HUES48 (cell line): ENCODE measurements around the gene JAKMIP1.

Source experiments
- H3K27ac ChIP-seq: one replicate; pipeline ENCODE4 v1.7.0; 2013; ENCODE audit warnings: low read depth, low read length, inconsistent platforms
- H3K27me3 ChIP-seq: 2 replicates; pipeline ENCODE4 v1.6.1; 2013; ENCODE audit warnings: mild to moderate bottlenecking, low read length; ENCODE audit not compliant: control insufficient read depth, insufficient read depth
- H3K36me3 ChIP-seq: 2 replicates; pipeline ENCODE4 v1.6.1; 2013; ENCODE audit warnings: low read length; ENCODE audit not compliant: control insufficient read depth, insufficient read depth
- H3K4me1 ChIP-seq: 2 replicates; pipeline ENCODE4 v1.6.1; 2013; ENCODE audit warnings: mild to moderate bottlenecking, low read length; ENCODE audit not compliant: control insufficient read depth, insufficient read depth
- H3K4me3 ChIP-seq: 2 replicates; pipeline ENCODE4 v1.5.1; 2013; ENCODE audit warnings: mild to moderate bottlenecking, low read depth, low read length
- H3K9ac ChIP-seq: 2 replicates; pipeline ENCODE4 v1.6.1; 2013; ENCODE audit warnings: mild to moderate bottlenecking, low read depth, low read length, moderate library complexity
- H3K9me3 ChIP-seq: 2 replicates; pipeline ENCODE4 v1.6.1; 2013; ENCODE audit warnings: low read length; ENCODE audit not compliant: control insufficient read depth, insufficient read depth

JAKMIP1 gene

GRCh38 chr4:6191448-6192130 lies 8.8 kb downstream of the JAKMIP1 start:
- Histone ChIP-seq H3K4me3 (no peak overlapping the region), H3K27ac (no peak overlapping the region), H3K9ac (no peak overlapping the region), H3K9me3 (no peaks in the 10 kb centered on the region), H3K36me3 (no peaks in the 10 kb centered on the region), H3K27me3 (no peaks in the 10 kb centered on the region), H3K4me1 (peaks cover 17% of the 10 kb centered on the region)

GRCh38 chr4:6190486-6190885 lies 9.9 kb downstream of the JAKMIP1 start:
- Histone ChIP-seq H3K36me3 (no peaks in the 10 kb centered on the region), H3K9me3 (no peaks in the 10 kb centered on the region), H3K27me3 (no peaks in the 10 kb centered on the region), H3K27ac (no peak overlapping the region), H3K4me1 (peaks cover 8% of the 10 kb centered on the region), H3K4me3 (no peak overlapping the region), H3K9ac (no peak overlapping the region)

GRCh38 chr4:6189511-6189910 lies 10.8 kb downstream of the JAKMIP1 start:
- no peak overlapping the region for H3K4me3 ChIP-seq
- H3K9me3 ChIP-seq, result no peaks in the 10 kb centered on the region
- no peak overlapping the region for H3K27ac ChIP-seq
- H3K4me1 ChIP-seq, result peaks cover 6% of the 10 kb centered on the region; the same call in 1 of the 2 replicates
- H3K27me3 ChIP-seq, result no peaks in the 10 kb centered on the region
- no peaks in the 10 kb centered on the region for H3K36me3 ChIP-seq
- H3K9ac ChIP-seq, result no peak overlapping the region

GRCh38 chr4:6188687-6189305 lies 11.6 kb downstream of the JAKMIP1 start:
- no peaks in the 10 kb centered on the region for H3K36me3 ChIP-seq
- H3K4me3 ChIP-seq, result no peak overlapping the region
- H3K4me1 ChIP-seq, result peaks cover 6% of the 10 kb centered on the region; the same call in 1 of the 2 replicates
- H3K27ac ChIP-seq, result no peak overlapping the region
- H3K9me3 ChIP-seq, result no peaks in the 10 kb centered on the region
- no peak overlapping the region for H3K9ac ChIP-seq
- no peaks in the 10 kb centered on the region for H3K27me3 ChIP-seq

GRCh38 chr4:6184169-6184568 lies 16.2 kb downstream of the JAKMIP1 start:
- Histone ChIP-seq H3K27ac (no peak overlapping the region), H3K36me3 (no peaks in the 10 kb centered on the region), H3K4me3 (no peak overlapping the region), H3K9ac (no peak overlapping the region), H3K4me1 (peaks cover 3% of the 10 kb centered on the region; the same call in 1 of the 2 replicates), H3K27me3 (no peaks in the 10 kb centered on the region), H3K9me3 (no peaks in the 10 kb centered on the region)

- Histone ChIP-seq H3K4me1 (no peaks in the 10 kb centered on the region), H3K4me3 (no peak overlapping the region), H3K27me3 (no peaks in the 10 kb centered on the region), H3K9me3 (no peaks in the 10 kb centered on the region), H3K9ac (no peak overlapping the region), H3K27ac (no peak overlapping the region), H3K36me3 (no peaks in the 10 kb centered on the region)
Measured at GRCh38 chr4:6183740-6184139, 16.6 kb downstream of the JAKMIP1 start.

- Histone ChIP-seq H3K27me3 (no peaks in the 10 kb centered on the region), H3K27ac (no peak overlapping the region), H3K4me1 (no peaks in the 10 kb centered on the region), H3K9me3 (no peaks in the 10 kb centered on the region), H3K36me3 (no peaks in the 10 kb centered on the region), H3K9ac (no peak overlapping the region), H3K4me3 (no peak overlapping the region)
Measured at GRCh38 chr4:6182376-6183280, 17.7 kb downstream of the JAKMIP1 start.

- Histone ChIP-seq H3K27me3 (no peaks in the 10 kb centered on the region), H3K9ac (no peak overlapping the region), H3K9me3 (no peaks in the 10 kb centered on the region), H3K4me3 (no peak overlapping the region), H3K36me3 (no peaks in the 10 kb centered on the region), H3K4me1 (no peaks in the 10 kb centered on the region), H3K27ac (no peak overlapping the region)
Measured at GRCh38 chr4:6180841-6181631, 19.3 kb downstream of the JAKMIP1 start.

- H3K9me3 ChIP-seq, result no peaks in the 10 kb centered on the region
- no peaks in the 10 kb centered on the region for H3K36me3 ChIP-seq
- H3K27me3 ChIP-seq, result no peaks in the 10 kb centered on the region
- H3K4me1 ChIP-seq, result no peaks in the 10 kb centered on the region
- no peak overlapping the region for H3K4me3 ChIP-seq
- no peak overlapping the region for H3K27ac ChIP-seq
- no peak overlapping the region for H3K9ac ChIP-seq
Measured at GRCh38 chr4:6179362-6179761, 21.0 kb downstream of the JAKMIP1 start.

- Histone ChIP-seq H3K27ac (no peak overlapping the region), H3K36me3 (no peaks in the 10 kb centered on the region), H3K9ac (no peak overlapping the region), H3K4me3 (no peak overlapping the region), H3K9me3 (no peaks in the 10 kb centered on the region), H3K4me1 (no peaks in the 10 kb centered on the region), H3K27me3 (no peaks in the 10 kb centered on the region)
Measured at GRCh38 chr4:6178757-6179156, 21.6 kb downstream of the JAKMIP1 start.
